Measurements from ENCODE around the gene P2RX1.

The P2RX1 gene

DNA sequence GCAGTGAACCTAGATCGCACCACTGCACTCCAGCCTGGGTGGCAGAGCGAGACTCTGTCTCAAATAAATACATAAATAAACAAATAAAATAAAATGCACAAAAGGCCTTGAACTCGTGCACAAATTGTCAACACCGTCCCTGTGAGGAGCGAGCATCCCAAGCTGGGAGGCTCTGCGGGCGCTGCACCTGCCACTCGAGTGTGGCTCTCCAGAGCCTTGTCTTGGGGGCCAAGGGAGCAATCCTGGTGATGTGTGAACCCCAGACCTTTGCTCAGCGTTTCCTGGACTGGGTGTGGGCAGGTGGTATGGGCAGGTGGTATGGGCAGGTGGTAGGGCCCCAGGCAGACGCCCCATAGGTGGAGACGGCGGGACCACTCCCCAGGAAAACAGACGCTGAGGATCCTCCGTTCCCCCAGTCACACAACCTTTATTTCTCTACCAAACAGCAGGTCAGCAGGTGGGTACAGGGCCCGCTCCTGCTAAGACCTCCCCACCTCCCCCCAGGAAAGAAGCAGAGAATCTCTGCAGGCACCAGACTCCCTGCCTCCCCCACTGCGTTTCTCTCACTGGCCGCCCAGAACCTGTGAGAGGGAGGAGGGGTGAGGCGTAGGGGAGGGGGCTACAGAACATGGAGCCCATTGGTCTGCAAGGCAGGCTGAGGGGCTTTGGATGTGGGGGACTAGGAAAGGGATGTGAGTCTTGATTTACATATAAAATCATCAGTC lies 7.4 kb upstream of the P2RX1 start:
- Histone ChIP-seq H3K9ac (ENCODE audit: low read length) (no peak overlapping the region), H3K27me3 (ENCODE audit: control insufficient read depth, insufficient read depth, low read length) (no peaks in the 10 kb centered on the region), H3K4me3 (ENCODE audit: low read depth, low read length) (no peak overlapping the region), H3K36me3 (ENCODE audit: control insufficient read depth, insufficient read depth, low read length) (0 out of 2 replicates have a peak, but pooled peaks cover 3% of the 10 kb centered on the region), H3K4me1 (ENCODE audit: control insufficient read depth, insufficient read depth, low read length) (peaks cover 14% of the 10 kb centered on the region; the same call in 1 of the 2 replicates), H3K27ac (ENCODE audit: low read depth, low read length) (no peak overlapping the region), H3K9me3 (ENCODE audit: control insufficient read depth, insufficient read depth, low read depth, low read length) (no peaks in the 10 kb centered on the region)

- H3K27ac ChIP-seq (ENCODE audit: low read depth, low read length): no peak overlapping the region
- H3K27me3 ChIP-seq (ENCODE audit: control insufficient read depth, insufficient read depth, low read length): no peaks in the 10 kb centered on the region
- H3K4me1 ChIP-seq (ENCODE audit: control insufficient read depth, insufficient read depth, low read length): peaks cover 14% of the 10 kb centered on the region; the same call in 1 of the 2 replicates
- H3K9me3 ChIP-seq (ENCODE audit: control insufficient read depth, insufficient read depth, low read depth, low read length): no peaks in the 10 kb centered on the region
- H3K36me3 ChIP-seq (ENCODE audit: control insufficient read depth, insufficient read depth, low read length): no peaks in the 10 kb centered on the region
- H3K9ac ChIP-seq (ENCODE audit: low read length): no peak overlapping the region
- H3K4me3 ChIP-seq (ENCODE audit: low read depth, low read length): no peak overlapping the region
These were observed 6.5 kb upstream of the P2RX1 start for GRCh38 chr17:3922765-3923164.

GRCh38 chr17:3921502-3922319 lies 5.4 kb upstream of the P2RX1 start:
- H3K27ac ChIP-seq (ENCODE audit: low read depth, low read length): no peak overlapping the region
- peaks cover 6% of the 10 kb centered on the region; the same call in 1 of the 2 replicates for H3K4me1 ChIP-seq (ENCODE audit: control insufficient read depth, insufficient read depth, low read length)
- H3K9ac ChIP-seq (ENCODE audit: low read length): no peak overlapping the region
- H3K27me3 ChIP-seq (ENCODE audit: control insufficient read depth, insufficient read depth, low read length): no peaks in the 10 kb centered on the region
- H3K36me3 ChIP-seq (ENCODE audit: control insufficient read depth, insufficient read depth, low read length): no peaks in the 10 kb centered on the region
- H3K9me3 ChIP-seq (ENCODE audit: control insufficient read depth, insufficient read depth, low read depth, low read length): no peaks in the 10 kb centered on the region
- H3K4me3 ChIP-seq (ENCODE audit: low read depth, low read length): no peak overlapping the region

- Histone ChIP-seq H3K27ac (ENCODE audit: low read depth, low read length) (no peak overlapping the region), H3K4me3 (ENCODE audit: low read depth, low read length) (no peak overlapping the region), H3K27me3 (ENCODE audit: control insufficient read depth, insufficient read depth, low read length) (no peaks in the 10 kb centered on the region), H3K36me3 (ENCODE audit: control insufficient read depth, insufficient read depth, low read length) (no peaks in the 10 kb centered on the region), H3K4me1 (ENCODE audit: control insufficient read depth, insufficient read depth, low read length) (peaks cover 3% of the 10 kb centered on the region; the same call in 1 of the 2 replicates), H3K9me3 (ENCODE audit: control insufficient read depth, insufficient read depth, low read depth, low read length) (no peaks in the 10 kb centered on the region), H3K9ac (ENCODE audit: low read length) (no peak overlapping the region)
These were observed 4.7 kb upstream of the P2RX1 start for GRCh38 chr17:3921006-3921405.

DNA sequence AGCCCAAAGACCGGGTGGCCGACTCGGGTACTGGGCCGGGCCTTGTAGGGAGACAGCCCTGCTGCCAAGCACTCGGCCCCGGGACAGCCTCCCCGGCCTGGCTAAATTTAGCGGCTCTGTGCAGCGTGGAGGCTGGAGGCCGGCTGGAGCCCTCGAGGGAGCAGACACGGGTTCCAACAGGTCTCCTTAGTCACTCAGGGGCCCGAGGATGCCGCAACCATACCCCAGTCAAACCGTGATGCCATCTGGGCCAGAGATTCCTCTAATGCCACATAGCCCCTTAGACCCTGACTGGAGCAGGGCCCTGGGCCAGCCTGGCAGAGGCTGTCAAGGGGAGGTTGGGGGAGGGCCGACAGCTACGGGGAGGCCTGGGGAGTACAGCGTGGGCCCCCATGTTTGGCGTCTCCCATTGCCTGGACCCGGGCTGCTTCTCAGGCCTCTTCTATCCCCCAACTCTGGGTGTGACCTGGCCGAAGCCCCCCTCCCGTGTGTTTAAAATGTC lies 2.9 kb upstream of the P2RX1 start:
- H3K27ac ChIP-seq (ENCODE audit: low read depth, low read length): no peak overlapping the region

GRCh38 chr17:3918372-3919122 lies 2.3 kb upstream of the P2RX1 start:
- H3K9me3 ChIP-seq (ENCODE audit: control insufficient read depth, insufficient read depth, low read depth, low read length): no peaks in the 10 kb centered on the region
- H3K27me3 ChIP-seq (ENCODE audit: control insufficient read depth, insufficient read depth, low read length): no peaks in the 10 kb centered on the region
- H3K9ac ChIP-seq (ENCODE audit: low read length): no peak overlapping the region
- H3K27ac ChIP-seq (ENCODE audit: low read depth, low read length): no peak overlapping the region
- H3K4me3 ChIP-seq (ENCODE audit: low read depth, low read length): no peak overlapping the region
- no peaks in the 10 kb centered on the region for H3K36me3 ChIP-seq (ENCODE audit: control insufficient read depth, insufficient read depth, low read length)
- H3K4me1 ChIP-seq (ENCODE audit: control insufficient read depth, insufficient read depth, low read length): no peaks in the 10 kb centered on the region

More for the DNA sequence above, 2.9 kb upstream of the P2RX1 start:
- H3K9me3 ChIP-seq (ENCODE audit: control insufficient read depth, insufficient read depth, low read depth, low read length): no peaks in the 10 kb centered on the region
- H3K4me3 ChIP-seq (ENCODE audit: low read depth, low read length): no peak overlapping the region
- no peaks in the 10 kb centered on the region for H3K36me3 ChIP-seq (ENCODE audit: control insufficient read depth, insufficient read depth, low read length)
- no peaks in the 10 kb centered on the region for H3K4me1 ChIP-seq (ENCODE audit: control insufficient read depth, insufficient read depth, low read length)
- no peaks in the 10 kb centered on the region for H3K27me3 ChIP-seq (ENCODE audit: control insufficient read depth, insufficient read depth, low read length)
- no peak overlapping the region for H3K9ac ChIP-seq (ENCODE audit: low read length)

GRCh38 chr17:3917391-3917931 lies 1.2 kb upstream of the P2RX1 start:
- Histone ChIP-seq H3K36me3 (ENCODE audit: control insufficient read depth, insufficient read depth, low read length) (no peaks in the 10 kb centered on the region), H3K27me3 (ENCODE audit: control insufficient read depth, insufficient read depth, low read length) (no peaks in the 10 kb centered on the region), H3K4me1 (ENCODE audit: control insufficient read depth, insufficient read depth, low read length) (no peaks in the 10 kb centered on the region)

DNA sequence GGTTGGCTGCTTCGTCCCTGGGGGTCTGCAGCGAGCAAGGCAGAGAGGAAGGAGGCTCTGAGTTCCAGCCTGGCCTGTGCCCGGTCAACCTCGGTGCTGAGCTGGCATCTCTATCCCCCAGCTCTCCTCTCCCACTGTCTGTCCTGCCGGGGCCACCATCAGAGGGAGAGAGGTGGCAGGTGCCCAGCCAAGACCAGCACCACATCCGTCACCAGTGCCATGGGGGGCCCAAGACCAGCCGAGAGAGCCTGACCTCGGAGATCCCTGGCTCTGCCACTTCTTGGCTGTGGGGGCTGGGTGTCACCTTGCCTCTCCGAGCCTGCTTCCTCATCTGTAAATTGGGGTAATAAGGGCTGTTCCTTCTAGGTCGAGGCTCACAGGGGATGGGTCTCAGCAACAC lies 560 bp upstream of the P2RX1 start:
- no peaks in the 10 kb centered on the region for H3K27me3 ChIP-seq (ENCODE audit: control insufficient read depth, insufficient read depth, low read length)
- H3K4me1 ChIP-seq (ENCODE audit: control insufficient read depth, insufficient read depth, low read length): no peaks in the 10 kb centered on the region
- no peak overlapping the region for H3K27ac ChIP-seq (ENCODE audit: low read depth, low read length)
- no peaks in the 10 kb centered on the region for H3K36me3 ChIP-seq (ENCODE audit: control insufficient read depth, insufficient read depth, low read length)
- no peak overlapping the region for H3K9ac ChIP-seq (ENCODE audit: low read length)
- no peaks in the 10 kb centered on the region for H3K9me3 ChIP-seq (ENCODE audit: control insufficient read depth, insufficient read depth, low read depth, low read length)
- H3K4me3 ChIP-seq (ENCODE audit: low read depth, low read length): no peak overlapping the region

More at GRCh38 chr17:3917391-3917931, 1.2 kb upstream of the P2RX1 start:
- H3K9ac ChIP-seq (ENCODE audit: low read length): no peak overlapping the region
- no peaks in the 10 kb centered on the region for H3K9me3 ChIP-seq (ENCODE audit: control insufficient read depth, insufficient read depth, low read depth, low read length)
- H3K4me3 ChIP-seq (ENCODE audit: low read depth, low read length): no peak overlapping the region
- H3K27ac ChIP-seq (ENCODE audit: low read depth, low read length): no peak overlapping the region

DNA sequence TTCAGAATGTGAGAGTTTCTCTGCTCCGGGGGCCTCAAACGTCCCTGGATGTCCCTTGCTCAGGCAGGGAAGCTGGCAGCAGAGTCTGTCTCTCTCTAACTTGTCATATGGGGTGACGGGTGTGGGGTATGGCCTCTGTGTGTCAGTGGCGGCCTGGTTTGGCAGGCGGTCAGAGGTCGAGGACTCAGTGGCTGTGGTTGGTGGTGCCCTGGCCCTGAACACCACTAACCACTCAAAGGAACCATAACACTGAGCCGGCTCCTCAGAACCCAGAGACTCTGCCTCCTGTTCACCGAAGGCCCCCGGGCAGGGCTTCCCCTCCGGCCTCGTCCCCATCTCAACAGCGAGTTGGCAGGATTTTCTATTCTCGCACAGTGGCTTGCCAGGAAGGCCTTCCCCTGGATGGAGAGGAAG lies 677 bp downstream of the P2RX1 start:
- no peaks in the 10 kb centered on the region for H3K9me3 ChIP-seq (ENCODE audit: control insufficient read depth, insufficient read depth, low read depth, low read length)
- H3K4me1 ChIP-seq (ENCODE audit: control insufficient read depth, insufficient read depth, low read length): no peaks in the 10 kb centered on the region
- H3K27ac ChIP-seq (ENCODE audit: low read depth, low read length): no peak overlapping the region
- no peaks in the 10 kb centered on the region for H3K36me3 ChIP-seq (ENCODE audit: control insufficient read depth, insufficient read depth, low read length)
- H3K9ac ChIP-seq (ENCODE audit: low read length): no peak overlapping the region
- H3K4me3 ChIP-seq (ENCODE audit: low read depth, low read length): no peak overlapping the region
- H3K27me3 ChIP-seq (ENCODE audit: control insufficient read depth, insufficient read depth, low read length): no peaks in the 10 kb centered on the region

GRCh38 chr17:3914312-3914670 lies 2.0 kb downstream of the P2RX1 start:
- Histone ChIP-seq H3K36me3 (ENCODE audit: control insufficient read depth, insufficient read depth, low read length) (no peaks in the 10 kb centered on the region), H3K9me3 (ENCODE audit: control insufficient read depth, insufficient read depth, low read depth, low read length) (no peaks in the 10 kb centered on the region), H3K27me3 (ENCODE audit: control insufficient read depth, insufficient read depth, low read length) (no peaks in the 10 kb centered on the region), H3K9ac (ENCODE audit: low read length) (no peak overlapping the region), H3K4me1 (ENCODE audit: control insufficient read depth, insufficient read depth, low read length) (no peaks in the 10 kb centered on the region), H3K4me3 (ENCODE audit: low read depth, low read length) (no peak overlapping the region), H3K27ac (ENCODE audit: low read depth, low read length) (no peak overlapping the region)

Measured in HUES6 (cell line).